Skeletal muscle tissue (tissue), 4 donors: Measurements from ENCODE around the gene VPS41. TPM values are rescaled to one million over a fixed set of nuclear protein-coding genes. Genes with fewer than 3 reads are reported as not detected.

Experiments
- H3K27ac ChIP-seq: one replicate; pipeline ENCODE4 v1.7.0; 2013; ENCODE audit warnings: mild to moderate bottlenecking, low read depth, low read length, inconsistent platforms
- H3K27me3 ChIP-seq, 3 donors: one replicate each; pipeline ENCODE4 v1.7.0; 2013; ENCODE audit warnings: low read length in 3 of 3; ENCODE audit not compliant: control insufficient read depth in 3 of 3, insufficient read depth in 3 of 3
- H3K36me3 ChIP-seq, 3 donors: one replicate each; pipeline ENCODE4 v1.7.0; 2013; ENCODE audit warnings: low read length in 3 of 3; ENCODE audit not compliant: control insufficient read depth in 3 of 3, insufficient read depth in 3 of 3
- H3K4me1 ChIP-seq, 3 donors: one replicate each; pipeline ENCODE4 v1.7.0; 2013; ENCODE audit warnings: low read length in 3 of 3, mild to moderate bottlenecking in 3 of 3; ENCODE audit not compliant: control insufficient read depth in 3 of 3, insufficient read depth in 3 of 3
- H3K4me3 ChIP-seq, 3 donors: one replicate each; pipeline ENCODE4 v1.7.0; 2013; ENCODE audit warnings: low read length in 3 of 3
- H3K9ac ChIP-seq, 3 donors: one replicate each; pipeline ENCODE4 v1.7.0; 2013; ENCODE audit warnings: low read length in 3 of 3, mild to moderate bottlenecking in 3 of 3, moderate library complexity in 2 of 3, low read depth in 1 of 3
- H3K9me3 ChIP-seq, 3 donors: one replicate each; pipeline ENCODE4 v1.7.0; 2013; ENCODE audit warnings: low read length in 3 of 3; ENCODE audit not compliant: control insufficient read depth in 3 of 3
- total RNA-seq: library from RNA; depleted of rRNA; stranded (reverse); fragments of >200 nt; gene quantifications from one replicate; pipeline ENCODE4 v1.2.3, GENCODE V29; 2014
- donor health status: Osteomylitis.

The VPS41 gene
- total RNA-seq, 1 donor from 2014 or later, result 35.5 TPM

DNA sequence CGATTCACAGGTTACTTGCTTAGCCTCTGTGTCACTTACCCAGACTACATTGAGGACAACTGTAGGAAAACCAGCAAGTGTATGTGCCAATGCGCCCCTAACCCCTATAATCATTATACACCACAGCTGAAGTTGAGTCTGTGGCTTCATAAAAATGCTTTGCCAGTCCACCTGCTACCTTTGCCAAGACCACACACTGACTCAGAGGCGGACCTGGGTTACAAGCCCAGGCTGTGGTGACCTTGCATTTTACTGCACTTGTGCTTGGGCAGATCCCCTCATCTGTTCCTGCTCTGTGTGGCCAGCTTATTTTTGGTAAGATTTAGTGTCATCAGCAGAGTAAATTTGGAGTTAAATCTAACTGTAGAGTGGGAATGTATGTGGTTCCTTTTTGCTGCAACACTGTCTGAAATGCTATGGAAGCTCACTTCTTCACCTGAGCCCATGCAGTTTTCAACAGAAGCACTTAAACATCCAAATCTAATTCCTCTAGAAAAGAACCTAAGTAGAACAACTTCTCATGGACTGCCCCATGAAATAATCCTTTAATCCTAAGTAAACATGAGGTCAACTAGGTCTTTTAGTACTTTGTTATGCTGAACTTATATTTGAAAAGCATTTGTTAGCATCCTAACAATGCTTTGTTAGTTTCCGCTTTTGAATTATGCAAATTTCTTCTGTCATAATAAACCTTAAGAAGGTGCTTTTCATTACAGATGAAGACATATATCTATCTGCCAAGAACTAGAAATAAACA, 181.6 kb downstream of the VPS41 start:
- peaks cover 5 to 19% (median 7%) of the 10 kb centered on the region in 3 donors for H3K36me3 ChIP-seq
- no peaks in the 10 kb centered on the region for H3K4me1 ChIP-seq

GRCh38 chr7:38723327-38723726, 185.7 kb downstream of the VPS41 start:
- Histone ChIP-seq H3K9me3 (no peaks in the 10 kb centered on the region), H3K9ac (no peak overlapping the region), H3K36me3 (peaks cover 5 to 14% (median 7%) of the 10 kb centered on the region in 3 donors)

More for the DNA sequence above, 181.6 kb downstream of the VPS41 start:
- no peak overlapping the region for H3K27ac ChIP-seq
- H3K9me3 ChIP-seq, result no peaks in the 10 kb centered on the region
- no peak overlapping the region for H3K4me3 ChIP-seq
- no peaks in the 10 kb centered on the region for H3K27me3 ChIP-seq
- H3K9ac ChIP-seq, result no peak overlapping the region

GRCh38 chr7:38716397-38716796, 192.6 kb downstream of the VPS41 start:
- Histone ChIP-seq H3K4me1 (no peaks in the 10 kb centered on the region), H3K36me3 (no peaks in the 10 kb centered on the region), H3K27me3 (no peaks in the 10 kb centered on the region), H3K27ac (no peak overlapping the region), H3K4me3 (no peak overlapping the region), H3K9ac (no peak overlapping the region), H3K9me3 (no peaks in the 10 kb centered on the region)

More at GRCh38 chr7:38723327-38723726, 185.7 kb downstream of the VPS41 start:
- Histone ChIP-seq H3K27me3 (no peaks in the 10 kb centered on the region), H3K27ac (no peak overlapping the region), H3K4me1 (no peaks in the 10 kb centered on the region), H3K4me3 (no peak overlapping the region)

DNA sequence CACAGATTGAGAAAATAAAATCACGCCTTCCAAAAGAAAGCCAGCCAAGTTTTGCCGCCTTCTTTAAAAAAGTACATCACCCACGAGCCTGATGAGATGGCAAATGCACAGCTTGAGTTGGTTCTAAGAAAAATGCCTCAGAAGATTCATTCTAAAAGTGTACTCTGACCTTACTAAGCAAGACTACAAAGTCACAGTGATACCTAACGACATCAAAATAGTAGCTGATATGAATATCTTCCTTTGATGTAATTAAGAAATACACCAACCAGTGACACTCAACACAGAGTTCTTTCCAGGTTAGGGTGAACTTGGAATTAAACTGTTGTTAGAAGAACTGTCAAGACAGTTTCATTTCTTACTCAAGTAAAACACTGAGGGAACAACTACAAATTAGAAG, 199.9 kb downstream of the VPS41 start:
- no peaks in the 10 kb centered on the region for H3K4me1 ChIP-seq
- H3K9me3 ChIP-seq, result no peaks in the 10 kb centered on the region
- no peaks in the 10 kb centered on the region for H3K36me3 ChIP-seq
- H3K27me3 ChIP-seq, result no peaks in the 10 kb centered on the region
- H3K4me3 ChIP-seq, result no peak overlapping the region
- no peak overlapping the region for H3K27ac ChIP-seq
- H3K9ac ChIP-seq, result no peak overlapping the region

GRCh38 chr7:38704751-38705150, 204.2 kb downstream of the VPS41 start:
- Histone ChIP-seq H3K9ac (no peak overlapping the region), H3K27ac (no peak overlapping the region), H3K9me3 (no peaks in the 10 kb centered on the region)

GRCh38 chr7:38704041-38704547, 204.9 kb downstream of the VPS41 start:
- H3K4me3 ChIP-seq, result no peak overlapping the region
- H3K4me1 ChIP-seq, result no peaks in the 10 kb centered on the region
- H3K9ac ChIP-seq, result no peak overlapping the region
- no peaks in the 10 kb centered on the region for H3K36me3 ChIP-seq
- H3K9me3 ChIP-seq, result no peaks in the 10 kb centered on the region
- no peaks in the 10 kb centered on the region for H3K27me3 ChIP-seq
- H3K27ac ChIP-seq, result no peak overlapping the region

More at GRCh38 chr7:38704751-38705150, 204.2 kb downstream of the VPS41 start:
- H3K36me3 ChIP-seq, result no peaks in the 10 kb centered on the region
- H3K4me3 ChIP-seq, result no peak overlapping the region
- H3K27me3 ChIP-seq, result no peaks in the 10 kb centered on the region
- H3K4me1 ChIP-seq, result no peaks in the 10 kb centered on the region

- Histone ChIP-seq H3K4me3 (no peak overlapping the region), H3K27me3 (no peaks in the 10 kb centered on the region), H3K27ac (no peak overlapping the region), H3K4me1 (no peaks in the 10 kb centered on the region), H3K36me3 (no peaks in the 10 kb centered on the region), H3K9me3 (no peaks in the 10 kb centered on the region), H3K9ac (no peak overlapping the region)
These were observed 205.9 kb downstream of the VPS41 start for GRCh38 chr7:38703093-38703492.

DNA sequence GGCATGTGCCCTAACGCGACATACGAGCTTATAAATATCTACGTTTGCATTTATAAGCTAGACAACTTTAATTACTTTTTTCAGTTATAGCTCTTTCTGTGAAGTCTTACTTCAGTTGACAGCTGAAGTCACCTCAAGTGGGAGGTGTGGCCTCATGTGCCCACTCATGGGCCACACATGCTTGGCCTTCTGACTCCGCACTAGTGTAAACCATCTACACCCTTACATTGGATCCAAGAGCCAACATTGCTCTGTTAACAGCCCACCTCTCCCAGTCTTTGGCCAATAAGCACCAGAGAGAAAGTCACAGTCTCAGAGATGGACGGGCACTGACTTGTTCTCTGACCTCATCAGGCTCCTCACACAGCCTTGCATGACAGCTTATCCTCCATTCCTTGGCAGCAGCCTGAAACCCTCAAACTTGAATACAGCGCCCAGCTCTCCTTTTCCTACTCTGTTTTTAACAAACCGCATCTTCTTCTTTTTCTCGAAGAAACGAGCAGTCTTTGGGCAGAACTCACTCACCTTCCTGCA, 206.9 kb downstream of the VPS41 start:
- H3K36me3 ChIP-seq, result no peaks in the 10 kb centered on the region
- no peak overlapping the region for H3K27ac ChIP-seq
- no peaks in the 10 kb centered on the region for H3K4me1 ChIP-seq
- H3K9ac ChIP-seq, result no peak overlapping the region
- H3K4me3 ChIP-seq, result no peak overlapping the region
- no peaks in the 10 kb centered on the region for H3K9me3 ChIP-seq
- no peaks in the 10 kb centered on the region for H3K27me3 ChIP-seq

DNA sequence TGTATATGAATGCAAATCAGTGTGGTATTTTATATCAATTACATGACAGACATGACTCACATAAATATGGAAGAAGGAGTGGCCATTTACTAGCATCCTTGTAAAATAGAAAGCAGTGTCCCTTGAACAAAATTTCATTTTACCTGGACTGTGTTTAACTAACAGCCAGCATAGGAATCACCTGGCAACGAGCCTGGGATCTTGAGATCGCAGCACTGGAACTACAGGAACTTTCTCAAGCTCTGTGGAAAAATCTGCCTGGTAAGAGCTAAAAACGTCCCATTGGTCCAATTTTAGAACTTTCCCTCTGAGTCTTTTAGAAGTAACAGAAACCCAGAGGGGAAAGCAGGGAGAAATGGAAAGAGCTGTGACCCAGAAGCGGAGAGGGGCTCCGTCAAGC, 208.9 kb downstream of the VPS41 start:
- Histone ChIP-seq H3K27ac (no peak overlapping the region), H3K4me3 (no peak overlapping the region), H3K36me3 (no peaks in the 10 kb centered on the region), H3K4me1 (no peaks in the 10 kb centered on the region), H3K9me3 (no peaks in the 10 kb centered on the region), H3K27me3 (no peaks in the 10 kb centered on the region), H3K9ac (no peak overlapping the region)

GRCh38 chr7:38699471-38699870, 209.5 kb downstream of the VPS41 start:
- Histone ChIP-seq H3K9me3 (no peaks in the 10 kb centered on the region), H3K4me3 (no peak overlapping the region), H3K36me3 (no peaks in the 10 kb centered on the region), H3K9ac (no peak overlapping the region), H3K27me3 (no peaks in the 10 kb centered on the region), H3K4me1 (no peaks in the 10 kb centered on the region), H3K27ac (no peak overlapping the region)
